SU-DHL-6 (cell line): ENCODE results near the gene EFEMP1.

Experiments
- H2AFZ ChIP-seq: fragments of 200-600 bp; sonication (generic); 2 replicates; pipeline ENCODE4 v1.6.1; 2014; ENCODE audit warnings: low read depth, mild to moderate bottlenecking, moderate library complexity, mixed read lengths, antibody characterized with exemption, low read length; ENCODE audit not compliant: severe bottlenecking
- H3F3A ChIP-seq: fragments of 200-600 bp; shearing (Covaris generic); 2 replicates; pipeline ENCODE4 v1.6.0; 2016; ENCODE audit warnings: antibody characterized with exemption, mild to moderate bottlenecking; ENCODE audit not compliant: insufficient read depth
- H3K27ac ChIP-seq: fragments of 200-600 bp; sonication (generic); 2 replicates; pipeline ENCODE4 v1.5.1; 2016; ENCODE audit warnings: low read depth, mild to moderate bottlenecking, low read length, moderate library complexity, mixed read lengths
- H3K27me3 ChIP-seq: fragments of 200-600 bp; sonication (generic), shearing (Covaris generic); 2 replicates; pipeline ENCODE4 v1.6.0; 2014; ENCODE audit warnings: mild to moderate bottlenecking, low read length
- H3K36me3 ChIP-seq: fragments of 200-600 bp; sonication (generic); 2 replicates; pipeline ENCODE4 v1.6.1; 2014; ENCODE audit warnings: mild to moderate bottlenecking, low read length, mixed read lengths
- H3K4me2 ChIP-seq: fragments of 300-600, 200-600 bp; shearing (Covaris generic), sonication (generic); 2 replicates; pipeline ENCODE4 v1.6.0; 2014; ENCODE audit warnings: low read length, low read depth, mild to moderate bottlenecking; ENCODE audit not compliant: poor library complexity, severe bottlenecking
- H3K4me3 ChIP-seq: fragments of 200-600 bp; sonication (generic); 2 replicates; pipeline ENCODE4 v1.5.1; 2014; ENCODE audit warnings: antibody characterized with exemption, low read length, mild to moderate bottlenecking, mixed read lengths; ENCODE audit not compliant: insufficient read depth, poor library complexity, severe bottlenecking
- H3K79me2 ChIP-seq: fragments of 200-600 bp; sonication (generic); 2 replicates; pipeline ENCODE4 v1.6.1; 2014; ENCODE audit warnings: mild to moderate bottlenecking, low read length, moderate library complexity; ENCODE audit not compliant: insufficient read depth
- H3K9ac ChIP-seq: fragments of 200-600 bp; sonication (generic); 2 replicates; pipeline ENCODE4 v1.7.0; 2014; ENCODE audit warnings: mild to moderate bottlenecking, low read length
- H3K9me2 ChIP-seq: fragments of 200-600 bp; sonication (generic); replicated peaks from 2 replicates; pipeline ENCODE4 v1.6.1; 2014; ENCODE audit warnings: low read length; ENCODE audit not compliant: insufficient read depth
- H3K9me3 ChIP-seq: fragments of 200-600 bp; sonication (generic); 2 replicates; pipeline ENCODE4 v1.6.1; 2014; ENCODE audit warnings: low read length, mixed read lengths; ENCODE audit not compliant: insufficient read depth
- H4K20me1 ChIP-seq: fragments of 200-600 bp; sonication (generic); 2 replicates; pipeline ENCODE4 v1.6.1; 2014; ENCODE audit warnings: low read depth, mild to moderate bottlenecking, antibody characterized with exemption, low read length, moderate library complexity, mixed read lengths
- EZH2phosphoT487 ChIP-seq: fragments of 200-600 bp; sonication (generic), shearing (Covaris generic); conservative IDR thresholded peaks from 2 replicates; pipeline ENCODE4 v1.6.1; 2018; ENCODE audit warnings: mild to moderate bottlenecking, antibody characterized with exemption, low read length, moderate library complexity, mixed read lengths
- TF ChIP-seq, protein P1 (sequence below): fragments of 200-600 bp; sonication (generic); IDR thresholded peaks from one replicate; pipeline ENCODE4 v1.5.1; 2017; ENCODE audit warnings: antibody characterized with exemption, mild to moderate bottlenecking, low read length, moderate library complexity; ENCODE audit not compliant: insufficient read depth, poor library complexity, severe bottlenecking

The EFEMP1 gene

DNA sequence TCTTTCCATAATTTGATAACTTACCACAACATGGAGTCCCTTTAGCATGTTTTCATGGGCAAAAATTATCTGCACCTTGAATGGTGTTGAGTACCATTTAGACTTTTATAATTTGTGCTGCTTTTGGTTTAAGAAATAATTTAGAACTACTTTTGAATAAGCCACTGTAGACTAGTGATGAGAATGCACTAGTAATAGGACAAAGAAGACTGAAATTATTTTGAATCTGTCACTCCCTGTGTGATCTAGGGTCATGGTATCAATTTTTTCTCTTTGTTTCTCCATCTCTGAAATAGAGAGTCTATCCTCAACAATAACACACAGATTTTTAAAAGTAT lies 37.7 kb downstream of the EFEMP1 start:
- no peaks in the 10 kb centered on the region for H3K27me3 ChIP-seq
- TF ChIP-seq EZH2phosphoT487 = no peak
- no peaks in the 10 kb centered on the region for H3K36me3 ChIP-seq
- no peaks in the 10 kb centered on the region for H3K9me3 ChIP-seq
- H3K4me3 ChIP-seq = no peak overlapping the region
- H4K20me1 ChIP-seq = no peaks in the 10 kb centered on the region
- no peak overlapping the region for H2AFZ ChIP-seq
- H3K9me2 ChIP-seq = no peaks in the 10 kb centered on the region
- no peak overlapping the region for H3K4me2 ChIP-seq
- H3K27ac ChIP-seq = no peak overlapping the region
- H3K9ac ChIP-seq = no peak overlapping the region
- no peaks in the 10 kb centered on the region for H3F3A ChIP-seq
- H3K79me2 ChIP-seq = no peaks in the 10 kb centered on the region

DNA sequence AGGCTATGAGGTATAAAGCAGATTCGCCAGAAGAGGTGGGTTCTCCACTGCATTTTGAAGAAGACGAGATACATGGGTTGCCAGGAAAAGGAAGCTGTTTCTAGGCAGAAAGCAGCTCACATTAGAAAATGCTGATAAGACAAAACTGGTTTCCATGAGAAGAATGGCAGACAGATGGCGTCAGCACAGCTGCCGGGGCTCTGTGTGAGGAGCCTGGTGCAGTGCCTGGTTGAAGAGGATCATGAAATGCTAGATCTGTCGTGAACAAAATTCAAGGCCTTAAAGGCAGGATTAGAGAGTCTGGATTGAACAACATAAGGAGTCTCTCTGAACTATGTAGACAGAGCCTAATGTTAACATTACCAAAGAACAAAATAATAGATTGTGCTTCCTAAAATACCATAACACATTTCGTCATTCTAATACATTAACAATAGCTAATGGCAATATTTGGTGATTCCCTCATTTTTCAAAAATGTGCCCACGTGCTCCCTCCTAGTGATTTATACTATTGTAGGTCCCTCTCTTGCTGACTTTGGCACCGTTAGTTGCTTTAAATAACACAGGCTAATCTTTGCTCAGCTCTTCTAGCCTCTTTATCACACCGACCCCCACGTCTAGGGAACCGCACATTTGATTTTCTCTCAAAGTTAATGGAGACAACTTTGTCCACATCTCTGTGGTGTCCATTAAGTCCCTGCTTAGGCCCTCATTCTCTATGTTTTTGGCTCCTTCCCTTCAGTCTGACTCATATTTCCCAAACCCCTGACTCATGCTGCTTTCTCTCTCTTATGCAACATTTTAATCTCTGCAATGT lies 38.2 kb downstream of the EFEMP1 start:
- H2AFZ ChIP-seq = no peak overlapping the region
- no peak overlapping the region for H3K4me3 ChIP-seq
- no peaks in the 10 kb centered on the region for H3K79me2 ChIP-seq
- H4K20me1 ChIP-seq = no peaks in the 10 kb centered on the region
- TF ChIP-seq EZH2phosphoT487 = no peak
- TF ChIP-seq, protein P1, sequence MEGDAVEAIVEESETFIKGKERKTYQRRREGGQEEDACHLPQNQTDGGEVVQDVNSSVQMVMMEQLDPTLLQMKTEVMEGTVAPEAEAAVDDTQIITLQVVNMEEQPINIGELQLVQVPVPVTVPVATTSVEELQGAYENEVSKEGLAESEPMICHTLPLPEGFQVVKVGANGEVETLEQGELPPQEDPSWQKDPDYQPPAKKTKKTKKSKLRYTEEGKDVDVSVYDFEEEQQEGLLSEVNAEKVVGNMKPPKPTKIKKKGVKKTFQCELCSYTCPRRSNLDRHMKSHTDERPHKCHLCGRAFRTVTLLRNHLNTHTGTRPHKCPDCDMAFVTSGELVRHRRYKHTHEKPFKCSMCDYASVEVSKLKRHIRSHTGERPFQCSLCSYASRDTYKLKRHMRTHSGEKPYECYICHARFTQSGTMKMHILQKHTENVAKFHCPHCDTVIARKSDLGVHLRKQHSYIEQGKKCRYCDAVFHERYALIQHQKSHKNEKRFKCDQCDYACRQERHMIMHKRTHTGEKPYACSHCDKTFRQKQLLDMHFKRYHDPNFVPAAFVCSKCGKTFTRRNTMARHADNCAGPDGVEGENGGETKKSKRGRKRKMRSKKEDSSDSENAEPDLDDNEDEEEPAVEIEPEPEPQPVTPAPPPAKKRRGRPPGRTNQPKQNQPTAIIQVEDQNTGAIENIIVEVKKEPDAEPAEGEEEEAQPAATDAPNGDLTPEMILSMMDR = no peak
- H3K27ac ChIP-seq = no peak overlapping the region
- no peaks in the 10 kb centered on the region for H3K36me3 ChIP-seq
- no peaks in the 10 kb centered on the region for H3F3A ChIP-seq
- no peaks in the 10 kb centered on the region for H3K9me3 ChIP-seq
- H3K9ac ChIP-seq = no peak overlapping the region
- H3K4me2 ChIP-seq = no peak overlapping the region
- no peaks in the 10 kb centered on the region for H3K9me2 ChIP-seq
- H3K27me3 ChIP-seq = no peaks in the 10 kb centered on the region

DNA sequence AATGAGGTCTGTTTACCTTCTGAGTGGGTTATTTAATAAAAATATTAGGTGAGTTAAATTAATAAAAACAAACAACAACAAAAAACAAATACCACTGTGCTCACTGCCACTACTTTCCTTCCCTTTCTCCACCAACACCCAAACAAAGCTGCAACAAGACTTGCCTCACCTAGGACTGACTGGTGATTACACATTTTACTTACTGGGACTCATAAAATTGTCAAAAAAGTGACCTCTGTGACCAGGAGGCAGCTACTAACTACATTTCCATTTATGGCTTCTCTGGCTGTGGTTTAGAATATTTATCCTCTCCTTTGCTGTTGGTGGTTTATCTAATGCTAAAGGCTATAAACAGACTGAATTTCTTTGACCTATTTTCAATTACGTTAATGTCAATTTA lies 39.8 kb downstream of the EFEMP1 start:
- Histone ChIP-seq H3K9me3 (no peaks in the 10 kb centered on the region), H3K36me3 (no peaks in the 10 kb centered on the region), H3K4me2 (no peak overlapping the region), H3F3A (no peaks in the 10 kb centered on the region), H4K20me1 (no peaks in the 10 kb centered on the region), H3K79me2 (no peaks in the 10 kb centered on the region), H3K27me3 (no peaks in the 10 kb centered on the region), H3K4me3 (no peak overlapping the region), H2AFZ (no peak overlapping the region), H3K27ac (no peak overlapping the region), H3K9ac (no peak overlapping the region), H3K9me2 (no peaks in the 10 kb centered on the region)
- TF ChIP-seq, protein P1 = no peak
- no peak for TF ChIP-seq EZH2phosphoT487

DNA sequence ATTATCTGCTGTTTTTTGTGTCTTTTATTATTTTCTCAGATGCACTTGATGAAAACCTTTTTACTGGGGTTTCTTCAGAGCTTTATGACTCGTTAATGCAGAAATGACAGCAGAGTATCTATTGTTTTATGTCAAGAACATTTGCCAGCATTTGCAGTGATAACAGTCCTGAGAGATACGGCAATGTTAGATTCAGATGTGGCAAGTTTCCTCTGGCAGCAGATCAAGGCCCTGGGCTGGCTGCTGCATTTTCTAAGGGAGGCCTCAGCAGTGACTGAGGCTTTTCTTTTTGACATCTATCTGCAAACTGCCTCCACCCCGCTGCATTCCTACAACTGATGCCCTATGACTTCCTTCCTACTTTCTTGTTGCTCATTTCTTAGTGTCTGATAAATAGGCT lies 40.2 kb downstream of the EFEMP1 start:
- H3K27ac ChIP-seq = no peak overlapping the region

More for the DNA sequence above, 40.2 kb downstream of the EFEMP1 start:
- Histone ChIP-seq H3K4me2 (no peak overlapping the region), H3K27me3 (no peaks in the 10 kb centered on the region), H3K9ac (no peak overlapping the region), H3K36me3 (no peaks in the 10 kb centered on the region), H2AFZ (no peak overlapping the region), H3F3A (no peaks in the 10 kb centered on the region), H3K79me2 (no peaks in the 10 kb centered on the region), H3K4me3 (no peak overlapping the region), H3K9me2 (no peaks in the 10 kb centered on the region), H3K9me3 (no peaks in the 10 kb centered on the region), H4K20me1 (no peaks in the 10 kb centered on the region)
- TF ChIP-seq, protein P1 = no peak
- no peak for TF ChIP-seq EZH2phosphoT487
